Heart left ventricle (tissue), 13 donors: ENCODE results near the gene VAPA.

ENCODE experiments used
- POLR2A ChIP-seq, 2 donors: fragments of 450-650 bp; IDR thresholded peaks; one replicate each; pipeline ENCODE4 v1.6.1; 2017; ENCODE audit warnings: antibody characterized with exemption in 2 of 2, mild to moderate bottlenecking in 2 of 2, moderate library complexity in 2 of 2
- TF ChIP-seq, protein P1 (sequence below), 12 donors: fragments of 200-600 bp; sonication (generic) in 4 of 12; IDR thresholded peaks; one replicate each; pipeline versions ENCODE4 v1.5.0 to v1.8.0; 2018 to 2022; ENCODE audit warnings: antibody characterized with exemption in 12 of 12, mild to moderate bottlenecking in 5 of 12
- donor health status: ischemic (EF 13 %, LVEDD 7.1; RV severe dilation, severe dysfunction).
- donor health status: DM: no; HTN: yes; CAD: no.
- donor health status: DM: no; HTN: no; CAD: no.
- donor health status: ischemic (EF 25% LVEDD 6.9; RV normal size, moderate dysfunction).
- donor health status: ischemic (EF 25% LVEDD 5.7; RV mildly dilated, moderate dysfunction).
- donor health status: ischemic (EF 35%, LVEDD 5.7; RV mildly dilated, moderate dysfunction).
- donor health status: nonischemic (EF 11% LVEDD 7.7; RV severe dilation, severe dysfunction).
- donor health status: DM: yes; HTN: yes; CAD: no.
- donor health status: PGD.
- donor health status: ischemic (EF 29% LVEDD 5.4; RV normal size, mild dysfunction).
- donor health status: nonischemic (EF 23%, LVEDD 6.1; RV moderate dilation, normal function).

DNA sequence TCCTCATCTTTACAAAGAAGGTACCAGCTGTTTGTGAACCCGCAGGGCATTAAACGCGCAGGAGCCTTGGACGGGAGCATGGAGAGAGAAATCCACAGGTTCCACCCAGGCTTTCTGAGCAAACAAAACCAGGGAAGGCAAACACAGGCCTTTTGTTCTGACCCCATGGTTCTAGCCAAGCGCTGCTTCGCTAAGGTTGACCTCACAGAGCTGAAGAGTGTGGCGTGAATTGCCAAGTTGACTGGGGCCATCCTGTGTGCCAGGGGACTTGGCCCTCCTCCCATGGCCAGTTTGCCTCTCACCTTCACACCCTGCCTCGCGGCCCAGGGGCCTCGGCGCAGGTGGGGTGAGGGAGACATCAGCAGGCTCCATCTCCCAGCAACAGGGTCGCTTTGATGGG lies 74.1 kb downstream of the VAPA start:
- no peak for TF ChIP-seq POLR2A (IDR thresholded peaks at IDR 0.05)
- TF ChIP-seq, protein P1, sequence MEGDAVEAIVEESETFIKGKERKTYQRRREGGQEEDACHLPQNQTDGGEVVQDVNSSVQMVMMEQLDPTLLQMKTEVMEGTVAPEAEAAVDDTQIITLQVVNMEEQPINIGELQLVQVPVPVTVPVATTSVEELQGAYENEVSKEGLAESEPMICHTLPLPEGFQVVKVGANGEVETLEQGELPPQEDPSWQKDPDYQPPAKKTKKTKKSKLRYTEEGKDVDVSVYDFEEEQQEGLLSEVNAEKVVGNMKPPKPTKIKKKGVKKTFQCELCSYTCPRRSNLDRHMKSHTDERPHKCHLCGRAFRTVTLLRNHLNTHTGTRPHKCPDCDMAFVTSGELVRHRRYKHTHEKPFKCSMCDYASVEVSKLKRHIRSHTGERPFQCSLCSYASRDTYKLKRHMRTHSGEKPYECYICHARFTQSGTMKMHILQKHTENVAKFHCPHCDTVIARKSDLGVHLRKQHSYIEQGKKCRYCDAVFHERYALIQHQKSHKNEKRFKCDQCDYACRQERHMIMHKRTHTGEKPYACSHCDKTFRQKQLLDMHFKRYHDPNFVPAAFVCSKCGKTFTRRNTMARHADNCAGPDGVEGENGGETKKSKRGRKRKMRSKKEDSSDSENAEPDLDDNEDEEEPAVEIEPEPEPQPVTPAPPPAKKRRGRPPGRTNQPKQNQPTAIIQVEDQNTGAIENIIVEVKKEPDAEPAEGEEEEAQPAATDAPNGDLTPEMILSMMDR (IDR thresholded peaks at IDR 0.05): no peak
